Neural crest cell (in vitro differentiated cells): Measurements from ENCODE around the gene NCAN. TPM values are rescaled to one million over a fixed set of nuclear protein-coding genes. Genes with fewer than 3 reads are reported as not detected.
"Not testable (repeated sequence)": the region's sequence is repeated elsewhere in the genome, so short reads cannot be mapped to it uniquely, and the experiment has no call there.

ENCODE experiments used
- DNase-seq: peaks from one replicate; pipeline ENCODE4 v3.0.0; 2021; ENCODE audit warnings: low read depth, mixed read lengths, low spot score
- H3K27ac Mint-ChIP-seq: one replicate; pipeline ENCODE4 v1.8.0; 2021; ENCODE audit warnings: mild to moderate bottlenecking, mixed read lengths; ENCODE audit not compliant: unreplicated experiment
- H3K27me3 Mint-ChIP-seq: 2 replicates; pipeline ENCODE4 v1.8.0; 2021; ENCODE audit warnings: low read depth, mild to moderate bottlenecking, mixed read lengths
- H3K36me3 Mint-ChIP-seq: 2 replicates; pipeline ENCODE4 v1.8.0; 2021; ENCODE audit warnings: low read depth, mild to moderate bottlenecking, mixed read lengths
- H3K4me1 Mint-ChIP-seq: 2 replicates; pipeline ENCODE4 v1.8.0; 2021; ENCODE audit warnings: mixed read lengths
- H3K4me3 Mint-ChIP-seq: one replicate; pipeline ENCODE4 v1.8.0; 2021; ENCODE audit warnings: mild to moderate bottlenecking, mixed read lengths
- H3K9me3 Mint-ChIP-seq: 2 replicates; pipeline ENCODE4 v1.8.0; 2021; ENCODE audit warnings: mixed read lengths
- CTCF ChIP-seq: fragments of 200-600 bp; sonication (generic); conservative IDR thresholded peaks from 2 replicates; pipeline ENCODE4 v1.5.0; 2021; ENCODE audit warnings: antibody characterized with exemption, mild to moderate bottlenecking
- total RNA-seq: library from RNA; stranded (reverse); gene quantifications from 2 replicates; pipeline ENCODE4 v1.2.1, GENCODE V29; 2021

The NCAN gene
- total RNA-seq, 1 donor from 2014 or later = 12.3 TPM

- Mint-ChIP-seq H3K9me3 (peaks cover 6% of the 10 kb centered on the region), H3K36me3 (peaks cover 5% of the 10 kb centered on the region), H3K4me3 (no peak overlapping the region), H3K27ac (no peak overlapping the region), H3K4me1 (no peaks in the 10 kb centered on the region), H3K27me3 (peaks cover 19% of the 10 kb centered on the region)
- TF ChIP-seq CTCF = no peak
- no peak for DNase-seq
These were observed 24.4 kb downstream of the NCAN start for GRCh38 chr19:19236173-19236572.

- H3K9me3 Mint-ChIP-seq = peaks cover 6% of the 10 kb centered on the region
- H3K4me3 Mint-ChIP-seq = no peak overlapping the region
- H3K27me3 Mint-ChIP-seq = peaks cover 10% of the 10 kb centered on the region
- no peak for TF ChIP-seq CTCF
- no peak for DNase-seq
- peaks cover 2% of the 10 kb centered on the region for H3K36me3 Mint-ChIP-seq
- no peaks in the 10 kb centered on the region for H3K4me1 Mint-ChIP-seq
- H3K27ac Mint-ChIP-seq = no peak overlapping the region
These were observed 26.6 kb downstream of the NCAN start for GRCh38 chr19:19238126-19238894.

- Mint-ChIP-seq H3K4me1 (no peaks in the 10 kb centered on the region), H3K4me3 (no peak overlapping the region), H3K27me3 (peaks cover 7% of the 10 kb centered on the region), H3K9me3 (peaks cover 6% of the 10 kb centered on the region), H3K36me3 (peaks cover 2% of the 10 kb centered on the region), H3K27ac (no peak overlapping the region)
- no peak for DNase-seq
- TF ChIP-seq CTCF = no peak
These were observed 27.9 kb downstream of the NCAN start for GRCh38 chr19:19239675-19240074.

- H3K9me3 Mint-ChIP-seq = peaks cover 6% of the 10 kb centered on the region
- no peak for TF ChIP-seq CTCF
These were observed 28.7 kb downstream of the NCAN start for GRCh38 chr19:19240476-19240875.

GRCh38 chr19:19250196-19250801, 38.5 kb downstream of the NCAN start:
- H3K4me3 Mint-ChIP-seq = no peak overlapping the region
- no peak overlapping the region for H3K27ac Mint-ChIP-seq
- no peak for TF ChIP-seq CTCF
- H3K4me1 Mint-ChIP-seq = no peaks in the 10 kb centered on the region
- no peaks in the 10 kb centered on the region for H3K9me3 Mint-ChIP-seq
- DNase-seq = no peak
- no peaks in the 10 kb centered on the region for H3K36me3 Mint-ChIP-seq
- H3K27me3 Mint-ChIP-seq = peaks cover 55% of the 10 kb centered on the region

More at GRCh38 chr19:19240476-19240875, 28.7 kb downstream of the NCAN start:
- Mint-ChIP-seq H3K36me3 (peaks cover 2% of the 10 kb centered on the region), H3K27me3 (peaks cover 7% of the 10 kb centered on the region), H3K4me3 (no peak overlapping the region), H3K4me1 (no peaks in the 10 kb centered on the region), H3K27ac (no peak overlapping the region)
- DNase-seq = no peak

- peaks cover 65% of the 10 kb centered on the region for H3K27me3 Mint-ChIP-seq
- peaks cover 15% of the 10 kb centered on the region for H3K4me1 Mint-ChIP-seq
- H3K4me3 Mint-ChIP-seq, DNase-seq, H3K27ac Mint-ChIP-seq, H3K36me3 Mint-ChIP-seq, H3K9me3 Mint-ChIP-seq: not testable (repeated sequence)
These were observed 41.7 kb downstream of the NCAN start for GRCh38 chr19:19253409-19253808.
